ENCODE data around the gene DAAM1.

GRCh38 chr14:59276235-59276634 is 87.8 kb downstream of the DAAM1 start:
- TF ChIP-seq CTCF (IDR thresholded peaks at IDR 0.05) (no peak), POLR2A (IDR thresholded peaks at IDR 0.05) (no peak)
